ENCODE measurements around the gene NAT8.
"Not testable (repeated sequence)": the region's sequence is repeated elsewhere in the genome, so short reads cannot be mapped to it uniquely, and the experiment has no call there.

NAT8 gene, protein sequence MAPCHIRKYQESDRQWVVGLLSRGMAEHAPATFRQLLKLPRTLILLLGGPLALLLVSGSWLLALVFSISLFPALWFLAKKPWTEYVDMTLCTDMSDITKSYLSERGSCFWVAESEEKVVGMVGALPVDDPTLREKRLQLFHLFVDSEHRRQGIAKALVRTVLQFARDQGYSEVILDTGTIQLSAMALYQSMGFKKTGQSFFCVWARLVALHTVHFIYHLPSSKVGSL

DNA sequence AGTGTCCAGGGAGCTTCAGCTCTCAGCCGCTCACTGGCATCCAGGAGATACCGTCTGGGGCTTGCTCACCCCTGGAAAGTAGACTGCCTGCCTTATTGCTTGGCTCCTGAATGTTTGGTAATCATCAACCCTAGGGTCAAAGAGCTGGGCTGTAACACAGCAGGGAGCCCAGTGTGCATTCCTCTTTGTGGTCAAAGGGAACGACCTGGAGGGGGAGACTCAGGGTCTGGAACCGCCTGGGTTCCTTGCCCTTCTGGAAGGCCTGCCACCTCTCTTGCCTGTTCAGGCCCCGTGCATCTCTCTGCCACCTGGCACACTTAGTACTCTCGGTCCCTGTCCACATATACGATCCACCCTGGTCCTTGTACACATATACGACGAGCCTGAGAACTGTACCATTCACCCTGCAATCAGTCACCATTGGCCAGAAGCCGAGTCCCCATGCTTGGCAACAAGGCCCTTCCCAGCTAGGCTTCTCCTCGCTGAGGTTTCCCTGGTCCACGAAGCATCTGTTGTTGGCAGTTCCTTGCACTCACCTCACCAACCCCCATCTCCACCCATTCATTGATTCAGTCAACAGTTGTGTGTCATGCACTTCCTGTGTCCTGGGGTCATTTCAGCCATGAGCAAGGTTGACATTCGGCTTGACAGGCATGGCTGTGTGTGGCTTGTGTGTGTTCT is at the start of gene NAT8:
TSS of gene NAT8 (minus strand) at position 85 of the 681 bp plus-strand sequence. CDS start 794 bp downstream, outside the sequence.
- DNase-seq (ENCODE audit: low read depth in 1 of 2, low spot score in 1 of 2): no peak

DNA sequence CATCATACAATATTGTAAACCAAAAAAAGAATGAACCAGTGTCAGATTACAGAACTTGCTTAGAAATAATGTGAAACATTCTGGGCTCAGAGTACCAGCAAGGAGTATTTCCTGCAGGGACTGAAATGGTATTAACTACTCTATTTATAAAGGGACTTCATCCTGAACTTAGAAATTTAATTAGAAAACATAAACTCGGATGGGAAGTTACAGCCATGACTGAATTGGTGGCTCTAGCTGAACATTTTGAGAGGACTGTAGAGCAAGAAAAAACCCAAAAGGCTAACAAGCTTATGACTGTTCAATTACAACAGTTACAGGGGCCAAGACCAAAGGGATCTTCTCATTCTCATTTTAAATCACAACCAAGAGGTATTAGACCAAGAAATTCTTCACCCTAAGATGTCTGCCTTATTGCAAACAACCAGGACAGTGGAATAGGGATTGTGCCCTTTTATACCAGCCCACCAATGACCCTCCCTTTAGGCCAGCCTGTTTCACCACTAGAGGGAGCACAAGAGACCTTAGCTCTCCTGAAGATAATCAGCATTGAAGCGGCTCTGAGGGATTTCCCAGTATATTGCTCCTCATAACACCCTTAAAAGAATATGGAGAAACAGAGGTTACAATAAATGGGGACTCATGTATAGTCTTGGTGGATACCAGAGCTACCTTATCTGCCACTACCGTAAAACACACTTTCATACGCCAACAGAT is 48.3 kb upstream of the NAT8 start:
- DNase-seq (ENCODE audit: low read depth in 1 of 2, low spot score in 1 of 2): peak in 1 of 2 donors; percentile 17

DNA sequence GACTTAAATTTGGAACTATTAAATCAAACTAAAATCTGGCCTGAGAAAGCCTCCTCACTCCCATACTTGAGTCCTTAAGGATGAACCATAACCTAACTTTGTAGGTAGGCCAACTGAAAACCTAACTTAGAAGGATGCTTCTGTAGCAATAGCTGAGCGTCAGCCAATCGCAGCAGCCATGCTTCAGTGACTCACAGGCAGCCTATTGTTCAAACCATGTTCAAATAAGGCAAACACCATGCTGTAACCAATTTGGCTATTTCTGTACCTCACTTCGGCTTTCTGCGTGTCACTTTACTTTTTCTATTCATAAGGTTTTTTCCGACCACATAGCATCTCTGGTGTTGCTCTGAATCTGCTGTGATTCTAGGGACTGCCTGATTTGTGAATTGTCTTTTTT is 46.3 kb upstream of the NAT8 start:
- DNase-seq (ENCODE audit: low read depth in 1 of 2, low spot score in 1 of 2): not testable (repeated sequence)

DNA sequence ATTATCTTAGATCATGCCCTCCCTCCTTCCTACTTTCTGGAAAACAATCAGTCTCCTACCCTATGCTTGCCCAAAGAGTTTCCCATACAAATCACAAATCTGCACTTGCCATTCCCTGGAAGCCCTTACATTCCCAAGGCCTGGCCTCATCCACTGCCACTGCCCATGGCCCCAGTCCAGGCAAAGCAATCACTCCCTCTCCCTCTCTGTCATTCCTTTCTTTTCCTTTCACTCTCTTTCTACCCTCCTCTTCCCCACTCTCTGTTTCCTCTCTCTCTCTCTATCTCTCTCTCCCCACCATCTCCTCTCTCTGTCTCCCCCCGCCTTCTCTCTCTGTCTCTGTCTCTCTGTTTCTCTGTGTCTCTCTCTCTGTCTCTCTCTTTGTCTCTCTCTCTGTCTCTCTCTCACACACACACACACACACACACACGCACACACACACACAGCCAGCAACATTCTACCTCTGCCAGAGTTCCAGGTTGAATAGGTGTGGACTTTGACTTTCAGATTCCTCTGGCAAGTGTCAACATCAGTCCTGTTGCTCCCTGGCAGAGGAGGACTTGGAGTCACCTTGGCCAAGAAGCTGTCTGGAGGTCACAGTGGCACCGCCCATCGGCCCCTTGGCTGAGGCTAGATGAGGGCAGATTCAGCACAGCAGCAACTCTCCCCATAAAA is 43.7 kb upstream of the NAT8 start:
- no peak for DNase-seq (ENCODE audit: low read depth in 1 of 2, low spot score in 1 of 2)

DNA sequence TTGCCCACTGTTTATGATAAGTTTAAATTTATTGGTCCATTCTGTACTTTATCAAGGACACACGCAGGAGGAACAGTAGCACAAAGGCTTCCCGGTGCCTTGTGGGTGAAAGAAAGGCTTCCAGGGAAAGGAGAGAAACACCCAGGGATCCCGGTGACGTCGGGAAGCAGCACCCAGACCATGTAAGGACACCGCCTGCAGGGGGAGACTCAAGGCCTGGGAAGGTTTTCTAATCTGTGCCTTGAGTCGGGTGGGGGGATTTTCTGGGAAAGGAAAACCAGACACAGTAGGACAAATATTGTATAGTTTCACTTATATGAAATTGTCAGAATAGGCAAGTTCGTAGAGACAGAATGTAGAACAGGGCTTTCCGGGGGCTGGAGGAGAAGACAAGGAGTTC is 42.7 kb upstream of the NAT8 start:
- DNase-seq (ENCODE audit: low read depth in 1 of 2, low spot score in 1 of 2): not testable (repeated sequence)

DNA sequence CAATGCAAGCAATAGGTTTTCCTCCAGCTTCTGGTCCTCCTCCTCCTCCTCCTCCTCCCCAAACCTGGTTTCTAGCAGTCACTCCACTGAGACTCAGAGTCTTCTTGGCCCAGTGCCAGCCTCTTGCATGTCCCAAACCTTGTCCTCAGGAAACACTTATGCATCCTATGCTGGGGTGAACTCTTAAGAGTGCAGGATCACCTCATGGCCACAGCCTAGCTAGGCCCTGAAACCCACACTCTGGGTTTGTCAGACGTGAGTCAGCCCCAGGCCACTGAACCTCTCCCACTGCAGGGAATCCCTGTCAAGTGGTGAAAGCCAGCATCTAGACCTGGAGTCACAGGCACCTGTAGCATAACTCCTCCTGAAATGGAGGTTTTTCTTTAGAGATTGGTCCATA is 42.1 kb upstream of the NAT8 start:
- DNase-seq (ENCODE audit: low read depth in 1 of 2, low spot score in 1 of 2): not testable (repeated sequence)

DNA sequence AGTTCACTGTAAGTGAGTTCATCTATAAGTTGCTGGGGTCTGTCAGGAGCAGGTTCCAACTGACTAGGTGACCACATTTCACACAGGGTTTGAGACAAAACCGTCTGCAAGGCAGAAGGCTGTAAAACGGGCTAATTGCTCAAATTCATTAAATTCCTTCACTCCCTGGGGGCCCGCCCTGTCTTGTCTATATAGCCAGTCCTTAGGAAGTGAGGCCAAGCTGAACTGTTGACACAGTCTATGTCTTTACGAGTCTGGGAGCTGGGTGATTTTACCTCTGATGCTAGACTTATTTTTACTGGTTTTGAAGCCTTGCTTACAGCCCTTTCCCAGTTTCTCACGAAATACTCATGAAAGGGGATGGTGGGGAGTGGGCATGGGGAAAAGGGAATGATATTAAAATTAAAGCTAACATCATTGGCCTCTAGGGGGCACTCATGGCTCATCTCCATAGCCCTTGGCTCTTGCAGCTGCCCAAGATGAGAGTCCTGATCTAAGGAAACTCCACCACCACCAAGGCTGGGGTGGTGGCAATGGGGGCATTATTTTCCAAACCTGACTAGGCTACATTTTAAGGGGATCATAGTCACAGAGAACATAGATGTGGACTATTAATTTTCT is 37.8 kb upstream of the NAT8 start:
- not testable (repeated sequence) for DNase-seq (ENCODE audit: low read depth in 1 of 2, low spot score in 1 of 2)

DNA sequence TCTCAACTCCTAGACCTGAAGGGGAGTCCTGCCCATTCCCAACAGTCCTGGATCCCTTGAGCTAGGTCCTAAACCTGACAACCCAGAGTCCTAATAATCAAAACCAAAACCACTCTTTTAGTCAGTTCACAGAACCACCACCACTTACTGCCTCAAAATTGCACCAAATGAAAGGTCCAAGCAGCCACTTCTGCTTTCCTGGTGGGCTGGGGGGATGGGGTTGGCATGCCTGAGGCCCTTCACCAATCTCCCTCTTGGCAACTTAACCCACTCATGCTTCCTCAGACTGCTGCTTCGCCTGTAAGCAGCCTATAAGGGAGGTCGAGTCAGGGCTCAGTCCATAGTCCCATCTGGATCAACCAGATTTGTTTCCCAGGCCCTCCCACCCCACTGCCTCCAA is 37.0 kb upstream of the NAT8 start:
- DNase-seq (ENCODE audit: low read depth in 1 of 2, low spot score in 1 of 2): not testable (repeated sequence)

DNA sequence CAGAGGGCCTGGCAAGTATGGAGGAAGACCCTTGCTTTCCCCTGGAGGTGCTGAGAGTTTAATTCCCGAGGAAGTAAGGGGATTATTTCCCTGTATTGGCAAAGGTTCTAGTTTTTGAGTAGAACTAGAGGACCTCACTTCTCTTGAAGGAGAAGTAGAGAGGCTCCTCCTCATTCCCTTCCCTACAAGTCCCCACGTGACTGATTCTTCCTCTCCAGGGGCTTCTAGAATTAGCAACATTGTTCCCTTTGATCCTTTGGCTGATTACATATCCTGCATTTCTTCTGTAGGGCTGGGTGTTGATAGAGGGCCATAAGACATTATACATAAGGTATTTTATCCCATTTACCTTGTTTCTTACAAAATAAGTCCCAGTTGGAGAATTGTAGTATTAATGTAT is 35.8 kb upstream of the NAT8 start:
- DNase-seq (ENCODE audit: low read depth in 1 of 2, low spot score in 1 of 2): not testable (repeated sequence)

DNA sequence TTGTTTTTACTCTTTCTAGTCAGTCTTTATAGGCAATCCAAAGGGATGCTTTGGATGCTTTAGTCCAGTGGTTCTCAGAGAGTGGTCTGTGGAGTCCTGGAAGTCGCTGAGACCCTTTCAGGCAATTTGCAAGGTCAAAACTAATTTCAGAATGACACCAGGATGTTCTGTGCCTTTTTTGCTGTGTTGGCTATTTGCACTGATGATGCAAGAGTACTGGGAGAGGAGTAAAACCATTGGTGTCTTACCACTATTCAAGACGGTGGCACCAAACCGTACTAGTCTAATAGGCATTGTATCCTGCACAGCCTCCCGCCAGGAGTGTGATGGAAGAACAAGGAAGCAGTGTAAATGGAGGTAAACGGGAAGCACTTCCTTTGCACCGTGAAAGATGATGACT is 34.0 kb upstream of the NAT8 start:
- not testable (repeated sequence) for DNase-seq (ENCODE audit: low read depth in 1 of 2, low spot score in 1 of 2)

DNA sequence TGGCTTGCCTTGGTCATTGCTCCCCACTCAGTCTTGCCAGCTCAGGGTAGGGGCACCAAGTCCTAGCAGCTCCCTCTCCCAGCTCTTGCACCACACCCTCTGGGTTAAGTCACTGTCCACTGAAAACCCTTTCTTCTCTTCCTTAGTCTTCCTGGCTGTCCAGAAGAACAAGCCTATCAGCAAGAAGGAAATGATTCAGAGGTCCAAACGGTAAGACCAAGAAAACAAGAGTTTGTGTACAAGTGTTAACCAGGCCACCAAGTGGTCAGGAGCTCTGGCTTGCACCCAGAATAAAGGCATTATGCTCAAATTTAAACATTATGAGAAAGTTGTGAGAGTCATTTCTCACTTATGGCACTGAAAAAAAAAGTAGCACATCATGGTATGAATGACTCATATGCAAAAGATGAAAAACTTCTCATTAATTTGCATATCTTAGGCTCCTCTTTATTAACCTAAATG is 32.5 kb upstream of the NAT8 start:
- not testable (repeated sequence) for DNase-seq (ENCODE audit: low read depth in 1 of 2, low spot score in 1 of 2)

DNA sequence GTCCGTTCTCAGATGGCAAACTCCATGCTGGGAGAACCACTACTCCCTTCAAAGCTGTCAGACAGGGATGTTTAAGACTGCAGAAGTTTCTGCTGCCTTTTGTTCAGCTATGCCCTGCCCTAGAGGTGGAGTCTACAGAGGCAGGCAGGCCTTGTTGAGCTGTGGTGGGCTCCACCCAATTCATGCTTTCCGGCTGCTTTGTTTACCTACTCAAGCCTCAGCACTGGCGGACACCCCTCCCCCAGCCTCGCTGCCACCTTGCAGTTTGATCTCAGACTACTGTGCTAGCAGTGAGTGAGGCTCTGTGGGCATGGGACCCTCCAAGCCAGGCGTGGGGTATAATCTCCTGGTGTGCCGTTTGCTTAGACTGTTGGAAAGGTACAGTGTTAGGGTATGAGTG is 27.8 kb upstream of the NAT8 start:
- DNase-seq (ENCODE audit: low read depth in 1 of 2, low spot score in 1 of 2): not testable (repeated sequence)

DNA sequence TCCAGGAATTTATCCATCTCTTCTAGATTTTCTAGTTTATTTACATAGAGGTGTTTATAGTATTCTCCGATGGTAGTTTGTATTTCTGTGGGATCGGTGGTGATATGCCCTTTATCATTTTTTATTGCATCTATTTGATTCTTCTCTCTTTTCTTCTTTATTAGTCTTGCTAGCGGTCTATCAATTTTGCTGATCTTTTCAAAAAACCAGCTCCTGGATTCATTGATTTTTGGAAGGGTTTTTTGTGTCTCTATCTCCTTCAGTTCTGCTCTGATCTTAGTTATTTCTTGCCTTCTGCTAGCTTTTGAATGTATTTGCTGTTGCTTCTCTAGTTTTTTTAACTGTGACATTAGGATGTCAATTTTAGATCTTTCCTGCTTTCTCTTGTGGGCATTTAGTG is 25.0 kb upstream of the NAT8 start:
- not testable (repeated sequence) for DNase-seq (ENCODE audit: low read depth in 1 of 2, low spot score in 1 of 2)

DNA sequence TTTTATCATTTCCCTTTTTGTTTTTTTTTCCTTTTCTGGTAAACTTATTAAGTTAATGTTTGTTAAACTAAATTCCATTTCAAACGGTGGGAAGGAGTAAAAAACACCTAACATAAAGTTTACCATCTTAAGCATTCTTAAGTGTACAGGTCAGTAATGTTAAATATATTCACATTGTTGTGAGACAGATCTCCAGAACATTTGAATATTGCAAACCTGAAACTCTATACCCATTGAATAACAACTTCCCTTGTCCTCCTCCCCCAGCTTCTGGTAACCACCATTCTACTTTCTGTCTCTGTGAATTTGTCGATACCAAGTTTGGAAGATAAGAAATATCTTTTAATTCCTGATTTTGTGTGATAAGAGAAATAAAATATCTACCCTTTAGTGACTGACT is 12.0 kb upstream of the NAT8 start:
- DNase-seq (ENCODE audit: low read depth in 1 of 2, low spot score in 1 of 2): no peak

DNA sequence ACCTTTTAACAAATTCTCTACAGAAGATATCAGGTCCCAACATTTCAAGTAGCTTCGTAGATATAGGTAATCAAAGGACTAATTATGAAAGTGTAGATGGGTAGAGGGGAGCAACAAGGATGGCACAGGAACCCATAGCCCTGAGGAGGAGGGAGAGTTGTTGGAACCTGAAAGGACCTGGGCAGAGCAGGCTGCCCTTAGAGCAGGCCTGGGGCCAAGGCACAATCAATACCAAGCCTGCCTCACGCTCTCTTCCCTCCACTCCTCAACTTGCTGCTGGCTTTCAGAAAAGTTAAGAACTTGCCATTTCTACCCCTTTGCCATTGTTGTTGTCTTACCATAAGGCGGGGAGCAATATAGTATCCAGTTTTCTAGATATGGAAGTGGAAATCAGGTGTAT is 10.1 kb upstream of the NAT8 start:
- DNase-seq (ENCODE audit: low read depth in 1 of 2, low spot score in 1 of 2): no peak

DNA sequence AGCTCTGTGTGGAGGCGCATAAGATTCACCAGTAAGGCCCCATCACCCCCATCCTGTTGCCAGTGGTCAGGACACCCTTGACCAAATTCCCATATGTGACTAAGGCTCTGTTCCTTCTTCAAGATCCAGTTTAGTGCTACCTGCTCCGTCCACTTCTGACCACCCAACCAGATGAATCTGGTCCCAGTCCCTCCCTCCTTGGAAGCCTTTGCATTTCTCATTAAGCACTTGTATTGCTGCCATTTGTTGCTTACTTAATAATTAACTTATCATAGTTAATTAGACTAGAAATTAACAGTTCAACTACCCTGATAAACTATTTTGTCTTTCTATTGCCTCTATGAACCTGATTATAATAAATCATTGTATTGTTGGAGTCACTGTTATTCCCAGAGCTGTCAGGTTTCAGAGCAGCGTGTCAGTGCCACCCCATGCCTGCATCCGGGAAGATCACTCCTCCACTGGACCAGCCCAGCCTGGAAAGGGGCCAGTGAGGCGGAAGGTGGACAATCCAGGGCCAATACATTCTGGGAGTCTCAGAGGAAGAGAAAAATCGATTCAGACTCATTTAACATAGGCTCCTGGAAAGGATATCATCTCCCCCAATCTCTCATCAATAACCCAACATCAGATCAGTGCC is 9.5 kb upstream of the NAT8 start:
- no peak for DNase-seq (ENCODE audit: low read depth in 1 of 2, low spot score in 1 of 2)

DNA sequence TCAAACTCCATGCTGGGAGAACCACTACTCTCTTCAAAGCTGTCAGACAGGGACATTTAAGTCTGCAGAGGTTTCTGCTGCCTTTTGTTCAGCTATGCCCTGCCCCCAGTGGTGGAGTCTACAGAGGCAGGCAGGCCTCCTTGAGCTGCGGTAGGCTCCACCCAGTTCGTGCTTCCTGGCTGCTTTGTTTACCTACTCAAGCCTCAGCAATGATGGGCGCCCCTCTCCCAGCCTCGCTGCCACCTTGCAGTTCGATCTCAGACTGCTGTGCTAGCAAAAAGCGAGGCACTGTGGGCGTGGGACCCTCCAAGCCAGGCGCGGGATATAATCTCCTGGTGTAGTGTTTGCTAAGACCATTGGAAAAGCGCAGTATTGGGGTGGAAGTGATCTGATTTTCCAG is 5.5 kb upstream of the NAT8 start:
- not testable (repeated sequence) for DNase-seq (ENCODE audit: low read depth in 1 of 2, low spot score in 1 of 2)

DNA sequence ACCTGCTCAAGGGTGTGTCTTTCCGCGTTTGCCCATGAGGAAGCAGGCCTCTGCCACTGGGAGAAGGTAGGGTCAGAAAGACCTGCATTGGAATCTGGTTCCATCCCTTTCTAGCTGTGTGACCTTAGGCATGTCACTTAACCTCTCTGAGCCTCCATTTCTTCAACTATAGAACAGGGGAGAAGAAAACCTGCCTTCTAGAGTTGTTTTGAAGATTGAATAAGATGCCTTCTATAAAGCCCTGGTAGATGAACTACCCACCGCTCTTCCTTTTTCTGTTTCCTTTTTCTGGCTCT is 507 bp downstream of the NAT8 start:
- DNase-seq (ENCODE audit: low read depth in 1 of 2, low spot score in 1 of 2): no peak

DNA sequence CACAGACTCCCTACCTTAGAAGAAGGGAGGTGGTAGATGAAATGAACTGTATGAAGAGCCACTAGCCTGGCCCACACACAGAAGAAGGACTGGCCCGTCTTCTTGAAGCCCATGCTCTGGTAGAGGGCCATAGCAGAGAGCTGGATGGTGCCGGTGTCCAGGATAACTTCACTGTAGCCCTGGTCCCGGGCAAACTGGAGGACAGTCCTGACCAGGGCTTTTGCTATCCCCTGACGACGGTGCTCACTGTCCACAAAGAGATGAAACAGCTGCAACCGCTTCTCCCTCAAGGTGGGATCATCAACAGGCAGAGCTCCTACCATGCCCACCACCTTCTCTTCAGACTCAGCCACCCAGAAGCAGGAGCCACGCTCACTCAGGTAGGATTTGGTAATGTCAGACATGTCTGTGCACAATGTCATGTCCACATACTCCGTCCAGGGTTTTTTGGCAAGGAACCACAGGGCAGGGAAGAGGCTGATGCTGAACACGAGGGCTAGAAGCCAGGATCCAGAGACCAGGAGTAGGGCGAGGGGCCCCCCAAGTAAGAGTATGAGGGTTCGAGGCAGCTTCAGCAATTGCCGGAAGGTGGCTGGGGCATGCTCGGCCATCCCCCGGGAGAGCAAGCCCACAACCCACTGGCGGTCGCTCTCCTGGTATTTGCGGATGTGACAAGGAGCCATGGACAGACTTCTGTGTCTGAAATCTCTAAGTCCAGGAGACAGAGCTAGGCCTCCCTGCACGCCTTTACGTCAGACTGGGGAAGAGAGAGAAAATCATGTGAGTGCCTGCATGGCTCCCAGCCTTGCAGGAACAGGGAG is 1.1 kb downstream of the NAT8 start:
- DNase-seq (ENCODE audit: low read depth in 1 of 2, low spot score in 1 of 2): no peak

DNA sequence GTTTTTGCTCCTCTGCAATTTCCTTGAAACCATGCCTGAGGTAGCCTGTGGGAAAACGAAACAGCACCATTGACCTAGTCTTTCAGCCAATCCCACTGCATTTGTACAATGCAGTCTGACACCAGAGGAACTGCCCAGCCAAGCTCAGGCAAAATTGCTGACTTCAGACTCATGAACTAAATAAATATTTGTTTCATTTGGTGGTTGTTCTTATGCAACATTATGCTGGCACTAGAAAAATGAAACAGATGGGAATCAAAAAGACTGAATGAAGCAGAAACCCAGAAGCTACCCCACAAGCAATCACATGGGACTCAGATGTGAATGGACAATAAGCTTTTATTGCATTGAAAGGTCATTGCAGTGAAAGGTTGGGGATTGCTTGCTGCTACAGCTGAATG is 1.7 kb downstream of the NAT8 start:
- no peak for DNase-seq (ENCODE audit: low read depth in 1 of 2, low spot score in 1 of 2)
